Astrocyte (in vitro differentiated cells and primary cell): ENCODE results near the gene PLK2. TPM values are rescaled to one million over a fixed set of nuclear protein-coding genes. Genes with fewer than 3 reads are reported as not detected.
A peak's percentile ranks its signal among the peaks of the same experiment; 100 is the strongest.

Experiments
- DNase-seq: peaks from one replicate; pipeline ENCODE4 v3.0.0-alpha.2; 2010; ENCODE audit warnings: low read depth
- FAIRE-seq: peaks from 2 replicates; lab custom pipeline; 2011; peaks lifted over from hg19 to GRCh38; lab: Jason Lieb, UNC
- H2AFZ ChIP-seq: 2 replicates; pipeline ENCODE4 v1.6.0; 2012; ENCODE audit warnings: low read depth, low read length, inconsistent platforms
- H3K27ac ChIP-seq: 2 replicates; pipeline ENCODE4 v1.5.1; 2011; ENCODE audit warnings: low read depth, low read length, inconsistent platforms
- H3K27me3 ChIP-seq: 2 replicates; pipeline ENCODE4 v1.6.0; 2011; ENCODE audit warnings: low read length, inconsistent platforms; ENCODE audit not compliant: insufficient read depth
- H3K36me3 ChIP-seq: 2 replicates; pipeline ENCODE4 v1.5.1; 2011; ENCODE audit warnings: low read length, inconsistent platforms; ENCODE audit not compliant: insufficient read depth
- H3K4me1 ChIP-seq: 2 replicates; pipeline ENCODE4 v1.5.1; 2011; ENCODE audit warnings: low read length, inconsistent platforms; ENCODE audit not compliant: insufficient read depth
- H3K4me2 ChIP-seq: 2 replicates; pipeline ENCODE4 v1.6.0; 2012; ENCODE audit warnings: low read length, inconsistent platforms
- H3K4me3 ChIP-seq: 2 replicates; pipeline ENCODE4 v1.5.1; 2011; ENCODE audit warnings: low read depth, mild to moderate bottlenecking, low read length, inconsistent platforms; ENCODE audit not compliant: insufficient read depth
- H3K79me2 ChIP-seq: 2 replicates; pipeline ENCODE4 v1.6.0; 2012; ENCODE audit warnings: mild to moderate bottlenecking, low read length, inconsistent platforms; ENCODE audit not compliant: insufficient read depth
- H3K9ac ChIP-seq: 2 replicates; pipeline ENCODE4 v1.6.0; 2012; ENCODE audit warnings: mild to moderate bottlenecking, low read length, inconsistent platforms
- H3K9me3 ChIP-seq: 2 replicates; pipeline ENCODE4 v1.5.1; 2012; ENCODE audit warnings: low read depth, mild to moderate bottlenecking, low read length, inconsistent platforms; ENCODE audit not compliant: insufficient read depth
- H4K20me1 ChIP-seq: 2 replicates; pipeline ENCODE4 v1.6.0; 2012; ENCODE audit warnings: low read length, inconsistent platforms; ENCODE audit not compliant: insufficient read depth
- H3K27ac Mint-ChIP-seq: one replicate; pipeline ENCODE4 v1.8.0; 2021; ENCODE audit warnings: mild to moderate bottlenecking, mixed read lengths; ENCODE audit not compliant: unreplicated experiment
- H3K27me3 Mint-ChIP-seq: one replicate; pipeline ENCODE4 v1.8.0; 2021; ENCODE audit warnings: low read depth, mixed read lengths; ENCODE audit not compliant: unreplicated experiment
- H3K36me3 Mint-ChIP-seq: one replicate; pipeline ENCODE4 v1.8.0; 2021; ENCODE audit warnings: low read depth, mixed read lengths; ENCODE audit not compliant: unreplicated experiment
- H3K4me1 Mint-ChIP-seq: one replicate; pipeline ENCODE4 v1.8.0; 2021; ENCODE audit warnings: low read depth, mixed read lengths; ENCODE audit not compliant: unreplicated experiment
- H3K4me3 Mint-ChIP-seq: one replicate; pipeline ENCODE4 v1.8.0; 2021; ENCODE audit warnings: mild to moderate bottlenecking, moderate library complexity, mixed read lengths; ENCODE audit not compliant: unreplicated experiment
- H3K9me3 Mint-ChIP-seq: one replicate; pipeline ENCODE4 v1.8.0; 2021; ENCODE audit warnings: mild to moderate bottlenecking, mixed read lengths; ENCODE audit not compliant: unreplicated experiment
- EZH2 ChIP-seq: IDR thresholded peaks from 2 replicates; pipeline ENCODE4 v1.6.1; 2012; ENCODE audit warnings: mild to moderate bottlenecking, low read length, inconsistent platforms; ENCODE audit not compliant: insufficient read depth
- total RNA-seq: library from RNA; stranded (reverse); gene quantifications from 2 replicates; pipeline ENCODE4 v1.2.1, GENCODE V29; 2021
- TF ChIP-seq, protein P1 (sequence below): IDR thresholded peaks from 2 replicates; pipeline ENCODE4 v1.5.1; 2011; ENCODE audit warnings: low read depth, mild to moderate bottlenecking, inconsistent platforms, low read length, moderate library complexity; ENCODE audit not compliant: insufficient read depth

Gene PLK2
- total RNA-seq, 1 donor from 2014 or later = 368 TPM

- peaks cover 3% of the 10 kb centered on the region for H3K27me3 Mint-ChIP-seq
- H3K9me3 ChIP-seq = no peaks in the 10 kb centered on the region
- H3K36me3 Mint-ChIP-seq = no peaks in the 10 kb centered on the region
- no peak overlapping the region for H3K4me3 Mint-ChIP-seq
- no peak overlapping the region for H3K4me2 ChIP-seq
- TF ChIP-seq, protein P1, sequence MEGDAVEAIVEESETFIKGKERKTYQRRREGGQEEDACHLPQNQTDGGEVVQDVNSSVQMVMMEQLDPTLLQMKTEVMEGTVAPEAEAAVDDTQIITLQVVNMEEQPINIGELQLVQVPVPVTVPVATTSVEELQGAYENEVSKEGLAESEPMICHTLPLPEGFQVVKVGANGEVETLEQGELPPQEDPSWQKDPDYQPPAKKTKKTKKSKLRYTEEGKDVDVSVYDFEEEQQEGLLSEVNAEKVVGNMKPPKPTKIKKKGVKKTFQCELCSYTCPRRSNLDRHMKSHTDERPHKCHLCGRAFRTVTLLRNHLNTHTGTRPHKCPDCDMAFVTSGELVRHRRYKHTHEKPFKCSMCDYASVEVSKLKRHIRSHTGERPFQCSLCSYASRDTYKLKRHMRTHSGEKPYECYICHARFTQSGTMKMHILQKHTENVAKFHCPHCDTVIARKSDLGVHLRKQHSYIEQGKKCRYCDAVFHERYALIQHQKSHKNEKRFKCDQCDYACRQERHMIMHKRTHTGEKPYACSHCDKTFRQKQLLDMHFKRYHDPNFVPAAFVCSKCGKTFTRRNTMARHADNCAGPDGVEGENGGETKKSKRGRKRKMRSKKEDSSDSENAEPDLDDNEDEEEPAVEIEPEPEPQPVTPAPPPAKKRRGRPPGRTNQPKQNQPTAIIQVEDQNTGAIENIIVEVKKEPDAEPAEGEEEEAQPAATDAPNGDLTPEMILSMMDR = no peak
- TF ChIP-seq EZH2 = no peak
- H3K9ac ChIP-seq = no peak overlapping the region
- H3K9me3 Mint-ChIP-seq = no peaks in the 10 kb centered on the region
- H3K27ac ChIP-seq = no peak overlapping the region
- H3K4me1 Mint-ChIP-seq = peaks cover 51% of the 10 kb centered on the region
- H3K27me3 ChIP-seq = no peaks in the 10 kb centered on the region
- H3K79me2 ChIP-seq = no peaks in the 10 kb centered on the region
- H3K27ac Mint-ChIP-seq = no peak overlapping the region
- peak; percentile 12 for DNase-seq
- H3K4me3 ChIP-seq = no peak overlapping the region
- no peaks in the 10 kb centered on the region for H4K20me1 ChIP-seq
- H2AFZ ChIP-seq = no peak overlapping the region
- peaks cover 17% of the 10 kb centered on the region for H3K4me1 ChIP-seq
- no peak for FAIRE-seq
- no peaks in the 10 kb centered on the region for H3K36me3 ChIP-seq
Observed at GRCh38 chr5:58412081-58412480, 47.8 kb downstream of the PLK2 start.

DNA sequence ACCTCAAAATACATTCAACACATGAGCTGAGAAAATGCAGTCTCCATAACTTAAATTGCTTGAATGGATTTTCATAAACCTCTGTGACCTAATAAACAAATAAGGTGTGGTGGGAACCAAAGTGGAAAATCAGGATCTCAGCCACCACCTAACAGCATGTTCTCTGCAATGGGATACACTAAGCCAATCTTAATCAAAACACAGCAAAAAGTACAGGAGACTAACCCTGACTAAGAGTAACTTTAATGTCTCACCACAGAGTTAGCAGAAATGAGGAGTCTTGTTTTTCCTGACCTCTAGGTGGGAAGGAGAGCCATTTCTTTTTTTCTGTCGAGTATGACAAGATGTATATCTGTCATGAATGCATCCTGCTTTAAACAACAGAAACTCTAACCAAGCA lies 48.5 kb downstream of the PLK2 start:
- H3K9me3 ChIP-seq = no peaks in the 10 kb centered on the region
- Mint-ChIP-seq H3K4me1 (peaks cover 58% of the 10 kb centered on the region), H3K4me3 (no peak overlapping the region), H3K27ac (peak overlapping the region; percentile 70), H3K9me3 (no peaks in the 10 kb centered on the region), H3K27me3 (peaks cover 2% of the 10 kb centered on the region), H3K36me3 (no peaks in the 10 kb centered on the region)
- DNase-seq (peak; percentile 10), FAIRE-seq (no peak)
- H3K27me3 ChIP-seq = no peaks in the 10 kb centered on the region
- H3K4me1 ChIP-seq = peaks cover 19% of the 10 kb centered on the region
- H3K27ac ChIP-seq = no peak overlapping the region
- no peak for TF ChIP-seq EZH2
- TF ChIP-seq, protein P1 = no peak
- H2AFZ ChIP-seq = no peak overlapping the region
- no peak overlapping the region for H3K4me3 ChIP-seq
- no peaks in the 10 kb centered on the region for H3K36me3 ChIP-seq
- no peaks in the 10 kb centered on the region for H3K79me2 ChIP-seq
- no peaks in the 10 kb centered on the region for H4K20me1 ChIP-seq
- H3K4me2 ChIP-seq = no peak overlapping the region
- H3K9ac ChIP-seq = no peak overlapping the region

DNA sequence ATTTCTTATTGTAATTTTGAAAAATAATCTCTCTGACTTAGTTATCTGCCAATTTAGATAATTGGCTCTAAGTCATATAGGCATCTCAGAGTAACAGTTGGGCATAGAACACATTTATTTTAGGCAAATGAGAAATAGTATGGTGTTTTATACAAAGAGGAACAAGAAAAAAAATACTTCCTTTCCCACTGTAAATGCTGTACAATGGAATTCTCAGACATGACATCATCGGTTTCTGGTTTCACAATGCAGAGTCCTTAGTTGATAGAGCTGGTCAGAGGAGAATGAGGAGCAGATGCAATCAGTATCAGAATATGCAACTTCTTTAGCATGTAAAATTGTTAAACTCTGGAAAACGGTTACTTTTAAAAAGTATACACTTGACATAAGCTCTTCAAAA lies 49.4 kb downstream of the PLK2 start:
- Histone ChIP-seq H3K36me3 (no peaks in the 10 kb centered on the region), H3K79me2 (no peaks in the 10 kb centered on the region), H3K27me3 (no peaks in the 10 kb centered on the region), H3K4me1 (peaks cover 19% of the 10 kb centered on the region), H3K27ac (peak overlapping the region; percentile 27), H3K9ac (no peak overlapping the region), H3K4me3 (no peak overlapping the region), H3K4me2 (no peak overlapping the region), H4K20me1 (no peaks in the 10 kb centered on the region), H3K9me3 (no peaks in the 10 kb centered on the region), H2AFZ (no peak overlapping the region)
- Mint-ChIP-seq H3K27me3 (no peaks in the 10 kb centered on the region), H3K36me3 (no peaks in the 10 kb centered on the region), H3K27ac (peak overlapping the region; percentile 67), H3K4me3 (peak overlapping the region; percentile 20), H3K4me1 (peaks cover 61% of the 10 kb centered on the region), H3K9me3 (no peaks in the 10 kb centered on the region)
- peak; percentile 90 for DNase-seq
- peak; percentile 92 for FAIRE-seq
- no peak for TF ChIP-seq EZH2
- TF ChIP-seq, protein P1 = no peak
